HEK293T (cell line): ENCODE results near the gene COTL1.

Experiments used
- ARNT ChIP-seq: fragments of 450-650 bp; IDR thresholded peaks from 2 replicates; pipeline ENCODE4 v1.6.1; 2017; ENCODE audit warnings: mild to moderate bottlenecking
- BHLHE40 ChIP-seq: fragments of 450-650 bp; IDR thresholded peaks from 2 replicates; pipeline ENCODE4 v1.6.1; 2016; ENCODE audit warnings: mild to moderate bottlenecking, moderate library complexity, borderline replicate concordance
- ELF4 ChIP-seq: fragments of 450-650 bp; IDR thresholded peaks from 2 replicates; pipeline ENCODE4 v1.6.1; 2017; ENCODE audit warnings: antibody characterized with exemption
- FOXA1 ChIP-seq: fragments of 450-650 bp; IDR thresholded peaks from 2 replicates; pipeline ENCODE4 v1.6.1; 2016; ENCODE audit warnings: mild to moderate bottlenecking
- FOXK2 ChIP-seq: fragments of 450-650 bp; IDR thresholded peaks from 2 replicates; pipeline ENCODE4 v1.6.1; 2016; ENCODE audit warnings: mild to moderate bottlenecking
- FOXM1 ChIP-seq: fragments of 450-650 bp; IDR thresholded peaks from 2 replicates; pipeline ENCODE4 v1.6.1; 2017; ENCODE audit warnings: mild to moderate bottlenecking, borderline replicate concordance
- HDGF ChIP-seq: fragments of 450-650 bp; IDR thresholded peaks from 2 replicates; pipeline ENCODE4 v1.6.1; 2017; ENCODE audit warnings: antibody characterized with exemption, borderline replicate concordance
- LEF1 ChIP-seq: fragments of 450-650 bp; IDR thresholded peaks from 2 replicates; pipeline ENCODE4 v1.6.1; 2017; ENCODE audit warnings: mild to moderate bottlenecking, borderline replicate concordance
- SP1 ChIP-seq: fragments of 450-650 bp; IDR thresholded peaks from 2 replicates; pipeline ENCODE4 v1.6.1; 2017
- SUZ12 ChIP-seq: fragments of 450-650 bp; IDR thresholded peaks from 2 replicates; pipeline ENCODE4 v1.6.1; 2016; ENCODE audit warnings: mild to moderate bottlenecking
- TARDBP ChIP-seq: fragments of 450-650 bp; IDR thresholded peaks from 2 replicates; pipeline ENCODE4 v1.6.1; 2016

DNA sequence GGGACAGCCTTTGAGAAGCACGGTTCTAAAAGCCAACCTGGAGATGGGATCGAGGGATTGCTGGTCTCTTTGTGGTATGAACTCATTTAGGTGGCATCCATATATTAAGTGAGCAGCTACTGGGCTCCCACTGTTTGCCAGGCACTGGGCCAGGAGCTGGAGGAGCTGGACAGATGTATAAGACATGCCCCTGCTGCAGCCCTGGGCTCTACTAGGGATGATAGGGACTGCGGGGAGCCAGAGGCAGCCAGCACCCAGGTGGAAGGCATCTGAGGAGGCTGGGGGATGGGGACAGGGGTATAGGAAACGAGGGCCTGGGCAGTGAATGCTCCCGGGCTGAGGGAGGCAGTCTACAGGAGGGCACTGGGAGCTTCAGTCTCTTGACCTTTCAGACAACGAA lies 60.4 kb downstream of the COTL1 start:
- TF ChIP-seq SUZ12: no peak
- TF ChIP-seq FOXM1: no peak
- TF ChIP-seq HDGF: no peak
- no peak for TF ChIP-seq TARDBP
- no peak for TF ChIP-seq FOXK2
- TF ChIP-seq LEF1: no peak
- TF ChIP-seq ARNT: no peak
- no peak for TF ChIP-seq FOXA1
- TF ChIP-seq SP1: no peak
- TF ChIP-seq ELF4: no peak
- no peak for TF ChIP-seq BHLHE40
